Activated CD8-positive, alpha-beta memory T cell treated with anti-CD3 and anti-CD28 coated beads, Interleukin-2, amount 50 U/mL, for 1 hour (primary cell): Measurements from ENCODE around the gene MAML3.

Source experiments
- DNase-seq: peaks from one replicate; pipeline ENCODE4 v3.0.0-alpha.2; 2020; ENCODE audit errors: extremely low read depth

MAML3 gene

DNA sequence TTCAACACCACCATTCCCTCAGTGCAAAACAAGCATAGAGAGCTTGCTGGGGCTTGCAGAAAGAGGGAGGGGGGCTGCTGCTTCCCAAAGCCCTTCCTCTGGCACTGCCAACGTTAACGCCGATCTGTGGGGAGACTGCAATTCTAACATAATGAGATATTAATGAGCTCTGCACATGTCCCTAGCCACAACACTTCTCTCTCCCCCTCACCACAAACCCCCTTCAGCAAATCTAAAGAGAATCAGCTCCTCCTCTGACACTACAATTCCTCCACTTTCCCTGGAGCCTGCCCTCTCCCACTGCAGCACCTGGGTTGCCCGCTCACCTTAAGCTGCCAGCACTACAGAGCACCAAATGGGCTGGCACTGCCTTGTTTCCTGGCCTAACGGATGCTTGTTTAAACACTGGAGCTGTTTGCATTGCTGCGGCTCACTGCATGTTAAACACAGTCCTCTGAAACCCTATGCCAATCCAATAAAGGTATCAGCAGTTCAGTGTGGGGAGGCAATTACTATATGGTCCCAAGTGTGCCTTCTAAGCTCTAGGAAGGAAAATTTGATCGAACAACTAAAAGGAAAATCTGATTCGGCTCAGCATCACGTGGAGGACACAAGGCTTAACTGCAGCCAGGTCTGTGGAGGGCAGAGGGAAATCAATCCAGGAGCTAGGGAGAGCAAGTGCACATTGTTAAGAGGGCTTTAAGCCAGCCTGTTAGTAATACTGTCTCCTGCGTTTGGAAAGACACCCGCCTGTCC, 232.4 kb downstream of the MAML3 start:
- DNase-seq = no peak

DNA sequence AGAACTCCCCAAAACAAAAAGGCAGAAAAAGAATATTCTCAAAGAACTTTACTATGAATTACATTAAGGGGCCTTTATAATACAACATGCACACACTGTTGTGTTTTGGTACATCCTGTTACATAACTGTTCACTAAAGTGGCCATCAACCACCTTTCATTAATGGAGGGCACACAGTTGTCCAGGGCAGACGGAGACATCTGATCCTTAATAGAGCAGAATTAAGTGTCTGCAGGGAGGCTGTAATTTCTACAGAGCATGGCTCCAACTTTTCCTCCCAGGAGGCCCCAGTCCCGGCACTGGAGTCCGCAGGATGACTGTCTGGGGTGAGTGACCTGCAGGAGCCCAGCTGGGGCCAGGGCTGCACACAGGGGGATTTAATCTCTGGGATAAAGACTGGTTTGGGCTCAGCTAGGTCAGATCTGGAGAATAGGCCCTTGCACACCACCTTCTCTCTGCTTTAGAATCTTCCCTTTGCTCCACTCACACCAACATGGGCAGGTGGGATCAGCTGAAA, 233.4 kb downstream of the MAML3 start:
- no peak for DNase-seq

DNA sequence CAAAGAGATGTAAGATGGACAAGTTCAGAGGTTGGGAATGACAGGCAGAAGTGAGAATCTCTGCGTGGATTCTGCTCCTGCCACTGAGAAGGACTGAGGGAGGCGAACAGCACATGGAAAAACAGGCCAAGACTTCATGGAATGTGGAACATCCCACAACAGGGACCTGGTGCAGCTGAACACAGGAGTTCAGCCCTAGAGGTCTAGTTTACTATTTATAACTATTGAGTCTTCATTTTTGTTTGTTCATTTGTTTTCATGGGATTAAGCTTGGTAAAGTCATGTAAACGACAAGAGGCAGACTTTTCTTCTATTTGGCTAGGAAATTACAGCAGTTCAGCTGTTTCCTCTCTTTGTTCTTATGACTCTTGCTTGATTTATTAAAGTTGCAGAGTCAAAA, 234.5 kb downstream of the MAML3 start:
- no peak for DNase-seq

DNA sequence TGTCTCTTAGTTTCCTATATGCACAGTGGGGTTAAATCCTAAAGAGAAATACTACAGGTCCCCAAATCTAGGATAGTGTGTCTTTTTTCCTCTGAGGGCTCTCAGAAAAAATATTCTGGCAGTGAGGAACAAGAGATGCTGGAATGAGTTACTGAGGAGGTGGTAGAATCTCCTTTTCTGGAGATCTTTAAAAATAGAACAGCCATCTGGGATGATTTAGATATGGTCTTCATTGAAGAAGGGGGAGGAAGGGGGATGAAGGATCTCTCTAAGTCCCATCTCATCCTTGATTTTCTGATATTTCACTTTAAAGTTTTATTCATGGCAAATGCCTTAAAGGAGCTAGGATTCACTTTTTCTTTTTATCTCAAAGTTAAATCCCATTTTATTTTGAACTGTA, 235.0 kb downstream of the MAML3 start:
- no peak for DNase-seq

DNA sequence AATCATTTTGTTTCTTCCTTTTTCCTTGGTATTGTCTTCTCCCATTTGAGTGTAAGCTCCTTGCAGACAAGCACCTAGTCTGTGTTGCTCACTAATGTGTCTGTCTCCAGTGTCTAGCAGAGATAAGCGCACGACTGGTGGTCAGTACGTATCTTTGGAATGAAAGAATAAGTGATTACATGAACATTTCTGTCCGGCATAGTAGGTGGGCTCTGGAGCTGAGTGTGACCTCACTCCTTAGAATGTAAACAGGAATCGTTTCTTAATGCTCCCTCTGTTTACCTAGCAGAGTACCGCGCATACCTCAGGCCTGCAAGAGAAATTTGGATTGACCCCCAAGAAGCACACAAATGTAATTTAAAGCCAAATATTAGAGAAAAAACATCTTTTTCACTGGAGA, 235.4 kb downstream of the MAML3 start:
- DNase-seq = no peak

DNA sequence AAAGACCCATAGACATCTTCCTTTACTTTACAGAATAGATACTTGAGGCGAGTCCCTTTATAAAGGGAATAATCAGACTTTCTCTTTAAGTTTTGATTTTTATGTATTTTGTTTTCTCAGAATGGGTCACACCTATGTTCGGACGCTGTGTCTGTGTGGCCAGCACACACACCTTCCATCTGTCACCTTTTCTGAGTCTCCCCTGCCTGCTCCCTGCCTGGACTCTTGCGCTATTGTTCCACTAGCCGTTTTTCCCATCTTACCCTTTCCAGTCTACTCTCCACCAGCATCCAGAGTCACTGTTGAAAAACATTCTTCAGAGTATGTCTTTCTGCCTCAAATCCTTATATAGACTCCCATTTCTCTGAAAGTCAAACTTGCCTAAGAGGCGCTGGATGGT, 236.1 kb downstream of the MAML3 start:
- no peak for DNase-seq

DNA sequence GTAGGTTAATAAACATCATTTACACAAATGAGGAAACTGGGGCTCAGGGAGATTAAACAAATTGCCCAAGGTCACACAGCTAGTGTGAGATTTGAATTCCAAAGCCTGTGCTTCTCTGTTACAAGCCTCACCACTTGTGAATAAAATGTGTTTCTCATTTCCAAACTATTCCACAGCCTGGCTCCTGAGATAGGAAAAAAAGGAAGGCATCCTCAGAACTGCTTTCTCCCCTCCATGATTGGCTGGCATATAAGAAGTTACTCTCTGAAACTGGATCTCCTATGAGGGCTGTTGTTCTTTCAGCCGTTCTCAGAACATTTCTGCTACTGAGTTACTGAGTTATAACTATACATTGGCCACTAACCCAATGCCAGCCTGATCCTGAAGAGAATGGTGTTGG, 237.9 kb downstream of the MAML3 start:
- DNase-seq = no peak

DNA sequence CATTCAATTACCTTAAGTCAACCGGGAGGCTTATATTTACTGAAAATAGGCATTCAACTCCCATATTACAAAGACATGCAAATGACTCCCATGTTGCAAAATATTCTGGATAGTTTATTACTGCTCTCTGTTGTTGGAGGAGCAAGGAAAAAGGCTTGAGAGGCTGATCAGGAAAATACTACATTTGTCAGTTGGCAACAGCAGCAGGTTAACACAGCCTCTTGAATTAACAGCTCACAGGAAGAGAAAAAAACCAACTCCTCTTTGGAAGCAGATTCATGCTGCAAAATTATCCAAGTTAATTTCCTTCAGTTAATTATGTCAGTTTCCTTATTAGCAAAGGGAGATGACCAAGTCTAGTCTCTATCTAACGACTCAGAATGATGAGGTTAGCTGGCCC, 238.9 kb downstream of the MAML3 start:
- no peak for DNase-seq

DNA sequence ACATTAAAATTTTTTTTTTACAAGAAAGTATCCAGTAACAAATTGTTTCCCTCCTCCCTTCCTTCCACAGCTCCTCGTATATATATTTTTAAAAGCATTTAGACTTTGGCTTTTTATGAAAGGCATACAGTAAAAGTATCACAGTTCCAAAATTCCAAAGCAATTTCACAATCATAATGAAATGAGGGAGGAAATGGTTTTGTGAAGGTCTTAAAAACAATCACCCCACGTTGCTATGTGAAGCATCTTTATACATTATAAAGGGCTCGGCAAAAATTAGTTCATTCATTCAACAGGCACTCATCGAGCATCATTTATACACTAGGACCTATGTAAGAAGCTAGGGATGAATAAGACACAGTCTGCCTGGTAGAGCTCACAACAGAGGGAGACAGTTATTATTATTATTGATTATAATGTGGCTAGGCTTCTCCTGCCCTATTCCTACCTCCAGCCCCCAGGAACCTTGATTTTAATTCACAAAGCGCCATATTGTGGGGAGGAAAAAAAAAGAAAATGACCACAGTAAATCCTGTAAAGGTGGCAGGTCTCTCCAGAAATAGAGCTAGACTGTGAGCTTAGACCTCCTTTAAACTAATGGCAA, 239.9 kb downstream of the MAML3 start:
- no peak for DNase-seq

DNA sequence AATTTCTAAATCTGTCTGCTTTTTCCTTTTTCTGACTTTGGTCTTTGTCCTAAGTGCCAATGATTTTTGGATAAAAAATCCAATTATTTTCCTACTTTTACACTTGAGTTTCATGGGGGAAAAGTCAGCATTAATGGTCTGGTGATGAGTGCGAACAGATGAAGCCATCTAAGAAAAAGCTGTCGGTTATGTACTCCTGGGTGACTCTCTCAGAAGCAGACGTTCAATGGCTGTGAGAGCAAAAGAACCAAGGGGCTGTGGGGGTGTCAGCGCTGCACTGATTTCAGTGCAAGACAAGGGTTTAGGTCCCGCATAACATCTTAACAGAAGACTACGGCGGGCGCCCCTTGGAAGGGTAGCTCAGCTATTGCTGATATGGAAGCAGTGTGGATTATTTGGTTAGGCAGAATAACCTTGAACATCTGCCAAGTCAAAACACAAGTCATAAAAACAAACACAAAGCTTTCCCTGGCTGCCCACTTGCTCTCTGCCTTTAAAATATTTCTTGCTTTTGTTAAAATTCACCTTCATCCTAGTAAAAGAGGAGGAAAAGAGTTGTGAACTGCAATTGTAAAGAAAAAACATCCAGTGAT, 240.5 kb downstream of the MAML3 start:
- DNase-seq = no peak

DNA sequence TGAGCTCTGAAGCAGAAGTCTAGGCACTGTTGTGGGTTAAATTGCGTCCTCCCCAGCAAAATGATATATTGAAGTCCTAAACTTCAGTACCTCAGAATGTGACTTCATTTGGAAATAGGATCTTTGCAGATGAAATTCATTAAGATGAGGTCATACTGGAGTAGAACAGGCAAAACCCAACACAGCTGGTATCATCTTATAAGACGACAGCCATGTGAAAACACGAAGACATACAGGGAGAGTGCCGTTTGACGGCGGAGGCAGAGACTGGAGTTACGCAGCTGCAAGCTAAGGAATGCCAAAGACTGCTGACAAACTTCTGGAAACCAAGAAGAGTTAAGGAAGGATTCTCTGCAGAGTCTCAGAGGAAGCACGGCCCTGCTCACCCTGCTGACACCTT, 241.5 kb downstream of the MAML3 start:
- DNase-seq = no peak

DNA sequence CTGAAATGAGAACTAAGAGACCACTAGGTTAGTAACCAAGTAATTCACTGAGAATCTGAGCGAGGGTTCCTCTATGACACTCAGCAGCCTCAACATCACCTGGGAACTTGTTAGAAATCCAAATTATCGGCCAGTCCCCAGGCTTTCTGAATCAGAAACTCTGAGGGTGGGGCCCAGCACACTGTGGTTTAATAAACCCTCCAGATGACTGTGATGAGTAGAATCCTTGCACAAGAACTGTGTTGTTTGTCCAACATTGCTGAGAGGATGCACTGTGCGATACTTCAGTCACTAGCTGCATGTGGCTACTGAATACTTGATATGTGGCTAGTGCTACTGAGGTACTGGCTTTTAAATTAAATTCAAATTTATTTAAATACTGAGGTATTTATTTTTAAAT, 243.9 kb downstream of the MAML3 start:
- no peak for DNase-seq

DNA sequence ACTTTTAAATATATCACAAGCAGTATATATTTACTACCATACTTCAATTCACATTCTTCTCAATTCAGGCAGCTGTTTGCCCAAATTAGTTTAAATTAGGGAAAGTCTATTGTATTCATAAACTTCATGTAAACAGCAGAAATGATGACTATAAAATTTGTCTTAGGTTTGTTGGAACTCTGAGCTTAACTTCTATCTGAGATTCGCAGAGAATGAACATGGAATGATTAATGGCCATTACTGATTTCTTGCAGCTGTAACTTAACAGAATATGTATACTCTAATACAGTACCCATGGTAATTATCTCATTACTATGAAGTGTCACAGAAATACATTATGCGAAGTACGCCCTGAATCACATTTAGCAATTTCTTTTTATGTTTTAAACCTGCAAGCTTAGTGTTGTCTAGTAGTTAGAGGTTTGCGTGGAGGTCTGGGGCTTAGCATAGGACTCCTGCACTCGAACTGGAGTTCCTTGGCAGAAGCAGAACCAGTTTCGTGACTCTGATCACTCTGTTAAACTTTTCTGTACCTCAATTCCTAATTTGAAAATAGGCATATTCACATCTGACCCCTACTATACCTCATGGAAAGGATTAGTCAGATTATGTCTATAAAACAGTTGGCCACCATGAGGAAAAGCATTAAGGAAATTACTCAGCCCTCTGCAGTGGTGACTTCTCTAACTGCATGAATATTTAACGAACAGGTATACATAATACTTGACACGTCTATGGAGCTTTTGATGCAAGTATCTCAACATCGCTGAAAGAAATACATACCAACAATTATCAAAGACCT, 245.1 kb downstream of the MAML3 start:
- no peak for DNase-seq

DNA sequence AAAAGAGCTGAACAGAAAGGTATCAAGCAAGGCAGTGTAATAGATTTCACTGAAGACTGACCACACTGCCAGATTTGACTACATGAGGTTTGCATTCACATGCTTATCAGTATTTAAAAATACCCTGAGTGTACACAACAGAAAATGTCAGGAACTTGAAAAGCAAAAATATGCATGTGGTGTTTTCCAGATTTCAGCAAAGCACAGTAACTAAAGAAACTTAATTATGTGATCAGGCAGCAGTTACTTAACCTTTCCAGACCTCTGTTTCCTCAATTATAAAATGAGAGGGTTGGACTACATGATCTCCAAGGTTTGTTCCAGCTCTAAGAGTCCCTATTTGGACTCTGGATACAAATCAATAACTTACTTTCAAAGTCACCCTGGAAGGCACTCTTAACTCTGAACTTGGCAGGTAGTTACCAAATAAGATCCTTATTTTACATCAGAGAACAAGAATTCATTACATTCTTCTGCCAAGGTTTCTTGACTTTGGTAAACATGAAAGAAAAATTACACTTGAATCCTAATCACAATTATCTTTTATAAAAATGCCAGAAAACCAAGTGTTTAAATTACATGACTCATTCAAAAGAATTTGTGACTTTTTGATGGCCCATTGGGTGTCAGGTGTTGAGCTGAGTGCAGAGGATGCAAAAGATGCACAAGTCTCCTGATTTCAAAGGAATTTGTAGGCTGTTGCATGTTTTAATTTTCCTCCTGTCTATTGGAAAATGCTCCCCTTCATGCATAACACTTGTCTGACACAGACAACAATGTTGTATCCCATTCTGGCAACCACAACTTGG, 246.8 kb downstream of the MAML3 start:
- no peak for DNase-seq

DNA sequence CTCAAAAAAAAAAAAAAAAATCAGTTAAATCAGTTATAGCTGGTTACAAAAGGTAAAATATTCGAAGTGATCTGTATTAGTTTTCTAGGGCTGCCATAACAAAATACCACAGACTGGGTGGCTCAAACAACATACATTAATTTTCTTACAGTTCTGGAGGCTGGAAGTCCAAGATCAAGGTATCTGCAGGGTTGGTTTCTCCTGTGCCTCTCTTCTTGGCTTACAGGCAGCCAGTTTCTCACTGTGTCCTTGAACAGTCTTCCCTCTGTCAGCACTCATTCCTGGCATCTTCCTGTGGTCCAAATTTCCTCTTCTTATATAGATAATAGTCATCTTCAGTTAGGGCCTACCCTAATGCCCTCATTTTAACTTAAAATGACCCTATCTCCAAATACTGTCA, 248.5 kb downstream of the MAML3 start:
- no peak for DNase-seq

DNA sequence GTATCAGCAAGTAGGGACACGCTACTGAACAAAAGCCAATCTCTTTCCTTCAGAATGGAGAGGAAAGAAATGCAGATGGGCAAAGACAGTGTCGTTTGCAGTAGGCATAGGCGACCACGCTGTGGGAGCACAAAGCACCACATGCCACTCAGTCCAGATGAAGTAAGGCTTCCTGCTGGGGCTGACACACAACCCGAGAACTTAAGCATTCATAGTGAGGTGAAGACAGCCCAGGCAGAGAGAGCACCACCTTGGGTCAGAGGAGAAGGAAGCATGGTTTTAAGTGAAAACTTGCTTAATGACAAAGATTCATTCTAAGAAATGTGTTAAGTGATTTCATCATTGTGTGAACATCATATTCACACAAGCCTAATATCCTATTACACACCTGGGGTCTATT, 249.6 kb downstream of the MAML3 start:
- DNase-seq = no peak

DNA sequence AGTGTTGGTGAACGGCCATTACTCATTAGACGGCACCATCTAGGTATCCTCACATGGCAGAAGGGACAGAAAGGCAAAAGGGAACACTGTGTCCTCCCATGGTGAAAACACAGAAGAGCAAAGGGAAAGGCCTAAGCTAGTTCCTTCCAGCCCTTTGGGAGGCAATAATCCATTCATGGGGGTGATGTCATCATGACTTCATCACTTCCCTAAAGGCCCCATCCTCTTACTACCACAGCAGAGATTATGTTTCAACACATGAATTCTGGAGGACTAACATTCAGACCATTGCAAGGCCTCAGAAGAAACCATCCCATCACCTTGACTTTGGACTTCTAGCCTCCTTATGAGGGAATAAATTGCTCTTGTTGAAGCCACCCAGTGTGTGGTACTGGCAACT, 250.1 kb downstream of the MAML3 start:
- no peak for DNase-seq

DNA sequence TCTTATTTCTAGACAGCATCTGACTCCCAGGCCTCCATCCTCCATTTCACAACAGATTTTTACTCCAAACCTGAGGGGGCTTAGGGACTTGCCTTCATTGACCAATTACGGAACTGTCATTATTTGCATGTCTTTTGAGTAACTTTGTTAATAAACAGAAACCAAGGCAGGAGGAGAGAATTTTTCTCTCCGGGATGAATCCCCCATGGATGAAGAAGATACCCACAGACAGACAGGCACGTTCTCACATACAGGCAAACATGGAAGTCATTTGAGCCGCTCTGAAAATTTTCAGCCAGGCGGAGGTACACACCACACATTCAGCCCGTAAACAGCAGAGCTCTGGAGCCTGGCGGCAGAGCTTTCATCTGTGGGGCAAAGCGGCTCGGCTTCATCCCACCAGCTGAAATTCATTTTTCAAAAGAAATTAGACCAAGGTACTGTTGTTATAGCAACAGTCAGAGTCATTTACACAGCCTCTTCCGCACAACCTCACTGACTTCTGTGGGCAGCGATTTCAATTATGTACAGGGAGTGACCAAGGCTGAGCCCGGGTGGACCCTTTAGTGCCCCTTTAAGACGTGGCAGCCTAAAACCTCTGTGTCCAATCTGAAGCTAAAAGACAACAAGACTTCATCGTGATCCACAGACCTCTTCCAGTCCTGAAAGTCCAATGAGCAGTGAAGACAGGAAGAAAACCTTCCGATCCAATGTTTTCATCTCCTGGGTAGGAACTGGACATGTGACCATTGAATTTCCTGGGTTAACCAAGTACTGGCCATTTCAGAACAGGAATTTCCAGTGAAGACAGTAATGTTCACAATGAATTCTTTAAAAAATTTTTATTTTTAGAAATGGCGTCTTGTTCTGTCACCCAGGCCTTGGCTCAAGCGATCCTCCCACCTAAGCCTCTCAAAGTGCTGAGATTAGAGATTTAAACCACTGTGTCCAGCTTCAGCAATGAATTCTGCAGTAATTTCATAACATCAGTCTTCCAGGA, 251.4 kb downstream of the MAML3 start:
- no peak for DNase-seq

DNA sequence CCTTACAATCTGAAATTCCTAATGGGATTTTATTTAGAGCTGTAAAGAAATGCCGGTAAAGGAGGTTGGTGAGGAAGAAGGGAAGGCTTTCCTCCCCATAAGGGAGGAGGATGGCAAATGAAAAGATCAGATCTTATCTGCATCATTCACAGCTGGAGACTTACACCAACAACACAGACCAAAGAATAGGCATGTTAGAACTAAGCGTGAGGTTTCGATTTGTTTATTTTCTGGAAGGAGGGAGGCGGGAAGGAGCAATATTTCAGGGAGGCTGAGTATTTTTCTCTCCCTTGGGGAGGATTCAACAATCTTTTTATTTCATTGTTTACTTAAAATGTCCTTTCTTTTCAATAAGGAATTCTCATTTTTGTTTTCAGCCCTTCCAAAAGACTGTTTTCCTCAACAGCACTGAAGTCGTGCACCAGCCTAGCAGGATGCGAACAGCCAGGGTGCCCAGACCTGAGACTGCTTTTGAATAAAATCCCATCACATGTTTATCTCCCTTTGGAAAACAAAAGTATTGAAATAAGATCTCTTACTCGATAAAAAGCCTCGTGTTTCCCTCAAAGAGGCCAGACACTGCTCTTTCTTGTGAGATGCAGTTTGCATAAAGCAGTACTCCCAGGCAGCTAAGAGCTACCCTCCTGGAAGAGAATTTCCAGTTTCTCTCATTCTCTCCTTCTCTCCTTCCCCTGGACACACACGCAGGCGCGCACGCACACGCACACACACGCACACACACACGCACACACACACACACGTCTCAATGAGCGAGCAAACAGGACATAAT, 252.3 kb downstream of the MAML3 start:
- no peak for DNase-seq
